IPS-15b (cell line): ENCODE results near the gene PHLPP2.

Source experiments
- H3K27me3 ChIP-seq: one replicate; pipeline ENCODE4 v1.6.1; 2013; ENCODE audit warnings: low read length; ENCODE audit not compliant: control insufficient read depth, insufficient read depth
- H3K36me3 ChIP-seq: one replicate; pipeline ENCODE4 v1.6.1; 2013; ENCODE audit warnings: low read length; ENCODE audit not compliant: control insufficient read depth, insufficient read depth
- H3K4me1 ChIP-seq: one replicate; pipeline ENCODE4 v1.6.1; 2013; ENCODE audit warnings: mild to moderate bottlenecking, low read length; ENCODE audit not compliant: control insufficient read depth, insufficient read depth
- H3K4me3 ChIP-seq: one replicate; pipeline ENCODE4 v1.5.1; 2013; ENCODE audit warnings: low read depth, low read length
- H3K9ac ChIP-seq: one replicate; pipeline ENCODE4 v1.6.1; 2013; ENCODE audit warnings: low read depth, mild to moderate bottlenecking, low read length
- H3K9me3 ChIP-seq: one replicate; pipeline ENCODE4 v1.6.1; 2013; ENCODE audit warnings: mild to moderate bottlenecking, low read length; ENCODE audit not compliant: control insufficient read depth, insufficient read depth

Gene PHLPP2

DNA sequence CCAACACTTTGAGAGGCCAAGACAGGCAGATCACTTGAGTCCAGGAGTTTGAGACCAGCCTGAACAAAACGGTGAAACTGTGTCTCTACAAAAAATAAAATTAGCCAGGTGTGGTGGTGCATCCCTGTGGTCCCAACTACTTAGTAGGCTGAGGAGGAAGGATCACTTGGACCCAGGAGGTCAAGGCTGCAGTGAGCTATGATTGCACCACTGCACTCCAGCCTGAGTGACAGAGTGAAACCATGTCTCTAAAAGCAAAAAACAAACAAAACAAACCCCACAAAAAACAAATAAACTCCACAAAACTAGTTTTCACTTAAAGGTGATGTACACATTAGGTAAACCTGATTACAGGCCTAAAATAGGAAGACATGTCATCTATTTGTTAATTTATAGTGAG, 58.2 kb downstream of the PHLPP2 start:
- Histone ChIP-seq H3K36me3 (peaks cover 2% of the 10 kb centered on the region), H3K9ac (no peak overlapping the region)

GRCh38 chr16:71659471-71659870, 65.0 kb downstream of the PHLPP2 start:
- H3K4me3 ChIP-seq = no peak overlapping the region
- H3K36me3 ChIP-seq = peaks cover 13% of the 10 kb centered on the region
- no peaks in the 10 kb centered on the region for H3K4me1 ChIP-seq
- no peaks in the 10 kb centered on the region for H3K9me3 ChIP-seq
- H3K27me3 ChIP-seq = no peaks in the 10 kb centered on the region
- no peak overlapping the region for H3K9ac ChIP-seq

More for the DNA sequence above, 58.2 kb downstream of the PHLPP2 start:
- no peaks in the 10 kb centered on the region for H3K27me3 ChIP-seq
- no peak overlapping the region for H3K4me3 ChIP-seq
- no peaks in the 10 kb centered on the region for H3K9me3 ChIP-seq
- no peaks in the 10 kb centered on the region for H3K4me1 ChIP-seq

DNA sequence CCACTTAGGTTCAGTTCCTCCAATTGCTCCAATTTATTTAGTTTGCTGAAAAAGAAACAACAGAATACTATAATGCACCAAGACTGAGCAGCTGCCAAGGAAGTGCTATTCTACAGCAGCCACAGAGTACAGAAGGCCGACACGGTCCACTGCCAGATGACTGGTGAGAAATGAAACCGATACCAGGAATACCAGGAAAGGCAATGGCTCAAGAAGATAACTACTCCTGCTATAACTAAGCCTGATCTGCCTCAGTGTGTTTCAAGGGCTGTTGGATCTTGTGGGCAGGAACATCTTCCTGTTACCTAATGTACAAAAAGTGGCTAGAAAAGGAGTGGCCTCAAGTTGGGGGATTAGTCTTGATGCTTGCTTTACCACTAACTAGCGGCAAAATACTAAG, 65.7 kb downstream of the PHLPP2 start:
- Histone ChIP-seq H3K9ac (no peak overlapping the region), H3K36me3 (peaks cover 13% of the 10 kb centered on the region), H3K4me3 (no peak overlapping the region), H3K27me3 (no peaks in the 10 kb centered on the region), H3K9me3 (no peaks in the 10 kb centered on the region), H3K4me1 (no peaks in the 10 kb centered on the region)

DNA sequence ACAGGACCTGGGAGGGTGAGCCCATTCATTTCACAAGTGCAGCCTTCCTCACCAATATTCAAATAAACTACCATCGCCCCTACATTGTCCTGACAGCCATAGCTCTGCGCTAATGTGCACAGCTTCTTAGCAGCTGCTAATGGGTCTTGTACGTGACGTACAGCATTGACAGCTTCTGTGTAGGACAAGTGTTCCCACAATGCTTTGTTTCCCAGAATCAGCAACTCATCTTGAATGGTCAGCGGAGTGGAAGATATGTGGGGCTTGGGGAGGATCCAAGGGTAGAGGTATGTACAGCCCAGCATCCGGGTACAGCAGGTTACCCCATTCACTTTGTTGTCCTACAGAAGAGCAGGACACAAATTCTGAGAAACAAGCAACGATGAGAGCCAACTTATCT, 74.8 kb downstream of the PHLPP2 start:
- H3K27me3 ChIP-seq = no peaks in the 10 kb centered on the region
- H3K4me1 ChIP-seq = no peaks in the 10 kb centered on the region
- H3K9me3 ChIP-seq = no peaks in the 10 kb centered on the region
- peaks cover 12% of the 10 kb centered on the region for H3K36me3 ChIP-seq
- H3K4me3 ChIP-seq = no peak overlapping the region
- no peak overlapping the region for H3K9ac ChIP-seq

DNA sequence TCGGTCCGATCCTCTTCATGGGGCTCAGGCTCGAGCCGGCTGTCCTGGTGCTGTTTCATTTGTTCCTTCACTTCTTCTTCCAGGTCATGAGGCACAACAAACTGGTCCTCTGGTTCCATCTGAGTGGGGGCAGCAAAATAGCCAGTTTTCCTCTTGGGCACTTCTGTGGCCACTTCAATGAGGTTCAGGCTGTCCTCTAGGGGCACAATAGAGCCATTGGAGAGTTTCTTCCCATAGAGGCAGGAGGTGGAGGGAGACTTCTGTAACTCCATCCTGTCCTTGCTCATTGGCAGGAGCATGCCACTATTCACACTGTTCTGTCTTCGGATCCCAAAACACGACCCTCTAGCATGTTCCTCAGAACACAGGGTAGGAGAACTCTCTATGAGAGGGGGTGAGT, 75.6 kb downstream of the PHLPP2 start:
- no peak overlapping the region for H3K4me3 ChIP-seq
- H3K4me1 ChIP-seq = no peaks in the 10 kb centered on the region
- H3K36me3 ChIP-seq = peaks cover 12% of the 10 kb centered on the region
- no peak overlapping the region for H3K9ac ChIP-seq
- no peaks in the 10 kb centered on the region for H3K9me3 ChIP-seq
- no peaks in the 10 kb centered on the region for H3K27me3 ChIP-seq

- H3K4me1 ChIP-seq = no peaks in the 10 kb centered on the region
- peaks cover 12% of the 10 kb centered on the region for H3K36me3 ChIP-seq
- no peaks in the 10 kb centered on the region for H3K27me3 ChIP-seq
- H3K9me3 ChIP-seq = no peaks in the 10 kb centered on the region
- H3K4me3 ChIP-seq = no peak overlapping the region
- no peak overlapping the region for H3K9ac ChIP-seq
Observed at GRCh38 chr16:71648162-71648561, 76.3 kb downstream of the PHLPP2 start.

DNA sequence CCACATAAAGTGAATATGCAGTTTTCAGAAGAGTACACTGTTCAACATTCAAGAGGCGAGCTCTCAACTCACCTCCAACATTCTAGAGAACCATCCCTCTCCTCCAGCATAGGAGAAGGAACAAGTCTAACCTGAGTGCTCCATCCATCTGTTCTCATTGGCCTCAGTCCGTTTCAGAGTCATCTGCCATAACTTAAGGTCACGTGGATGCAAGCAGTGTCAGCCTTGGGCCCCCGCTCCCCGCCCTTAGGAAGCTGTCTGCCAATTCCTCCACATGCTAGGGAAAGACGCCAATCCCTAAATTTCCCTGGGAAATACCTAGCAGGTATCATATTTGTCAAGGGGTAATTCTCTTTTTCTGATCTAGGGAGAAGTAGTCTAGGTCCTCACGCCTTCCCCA, 77.1 kb downstream of the PHLPP2 start:
- no peak overlapping the region for H3K4me3 ChIP-seq
- H3K36me3 ChIP-seq = peaks cover 12% of the 10 kb centered on the region
- H3K27me3 ChIP-seq = no peaks in the 10 kb centered on the region
- no peaks in the 10 kb centered on the region for H3K4me1 ChIP-seq
- H3K9ac ChIP-seq = no peak overlapping the region
- H3K9me3 ChIP-seq = no peaks in the 10 kb centered on the region

DNA sequence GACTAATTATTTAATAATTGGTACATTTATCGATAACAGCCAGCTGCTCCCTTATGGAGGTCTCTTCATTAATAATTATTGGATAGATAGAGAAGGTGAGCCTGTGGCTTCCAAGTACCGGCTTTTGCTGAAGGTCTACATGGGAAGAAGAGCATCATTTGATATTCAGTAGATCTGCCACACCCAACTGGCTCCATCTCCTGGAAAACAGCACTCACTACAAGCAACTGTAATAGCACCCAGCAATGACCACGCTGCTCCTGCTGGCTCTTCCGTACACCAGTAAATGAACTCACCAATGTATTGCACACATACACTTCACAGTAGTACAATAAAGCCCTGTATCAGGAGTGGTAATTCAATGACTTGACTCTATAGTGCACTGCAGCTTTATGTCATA, 79.1 kb downstream of the PHLPP2 start:
- Histone ChIP-seq H3K9ac (no peak overlapping the region), H3K27me3 (no peaks in the 10 kb centered on the region), H3K36me3 (peaks cover 12% of the 10 kb centered on the region), H3K4me1 (no peaks in the 10 kb centered on the region), H3K9me3 (no peaks in the 10 kb centered on the region), H3K4me3 (no peak overlapping the region)

GRCh38 chr16:71637398-71637797, 87.1 kb downstream of the PHLPP2 start:
- H3K9ac ChIP-seq = no peak overlapping the region

DNA sequence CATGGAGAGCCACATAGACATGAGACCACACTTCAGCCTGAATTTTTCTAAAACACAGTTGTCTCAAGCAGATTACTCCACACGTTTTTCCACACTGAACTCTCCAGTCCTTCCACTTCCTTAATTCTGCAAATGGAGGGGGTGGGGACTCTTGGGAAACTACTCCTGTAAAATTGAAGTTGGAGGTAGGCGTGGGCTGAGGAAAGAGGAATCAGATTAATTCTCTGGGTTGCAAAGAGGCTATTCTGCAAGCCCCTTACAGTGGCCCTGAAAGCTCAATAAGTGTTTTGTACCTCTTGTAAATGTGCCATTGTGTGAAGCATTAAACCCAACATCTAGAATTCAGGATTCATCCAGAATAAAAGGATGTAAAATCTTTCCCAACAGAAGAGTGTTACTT, 88.9 kb downstream of the PHLPP2 start:
- no peaks in the 10 kb centered on the region for H3K9me3 ChIP-seq
- no peak overlapping the region for H3K9ac ChIP-seq
- H3K4me3 ChIP-seq = no peak overlapping the region
- no peaks in the 10 kb centered on the region for H3K27me3 ChIP-seq
- peaks cover 10% of the 10 kb centered on the region for H3K4me1 ChIP-seq
- H3K36me3 ChIP-seq = no peaks in the 10 kb centered on the region

More at GRCh38 chr16:71637398-71637797, 87.1 kb downstream of the PHLPP2 start:
- Histone ChIP-seq H3K27me3 (no peaks in the 10 kb centered on the region), H3K4me1 (peaks cover 10% of the 10 kb centered on the region), H3K4me3 (no peak overlapping the region), H3K36me3 (no peaks in the 10 kb centered on the region), H3K9me3 (no peaks in the 10 kb centered on the region)

DNA sequence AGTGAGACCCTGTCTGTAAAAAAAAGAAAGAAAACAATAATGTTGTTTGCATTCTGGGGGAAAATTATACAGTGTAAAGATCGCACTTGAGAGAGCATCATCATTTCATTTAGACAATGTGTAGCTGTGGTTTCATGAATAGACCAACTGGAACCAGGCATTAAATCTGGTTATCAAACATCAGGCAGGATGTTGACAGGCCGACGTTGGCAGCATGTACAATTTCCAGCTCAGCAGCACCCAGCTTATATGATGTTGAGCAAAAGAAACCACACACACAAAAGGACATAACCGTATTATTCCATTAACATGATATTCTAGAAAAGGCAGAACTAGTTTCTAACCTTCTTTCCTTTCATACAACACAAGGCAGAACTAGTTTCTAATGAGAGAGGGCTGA, 92.7 kb downstream of the PHLPP2 start:
- Histone ChIP-seq H3K4me1 (peaks cover 6% of the 10 kb centered on the region), H3K27me3 (no peaks in the 10 kb centered on the region), H3K9me3 (no peaks in the 10 kb centered on the region), H3K36me3 (peaks cover 4% of the 10 kb centered on the region), H3K4me3 (no peak overlapping the region), H3K9ac (no peak overlapping the region)

DNA sequence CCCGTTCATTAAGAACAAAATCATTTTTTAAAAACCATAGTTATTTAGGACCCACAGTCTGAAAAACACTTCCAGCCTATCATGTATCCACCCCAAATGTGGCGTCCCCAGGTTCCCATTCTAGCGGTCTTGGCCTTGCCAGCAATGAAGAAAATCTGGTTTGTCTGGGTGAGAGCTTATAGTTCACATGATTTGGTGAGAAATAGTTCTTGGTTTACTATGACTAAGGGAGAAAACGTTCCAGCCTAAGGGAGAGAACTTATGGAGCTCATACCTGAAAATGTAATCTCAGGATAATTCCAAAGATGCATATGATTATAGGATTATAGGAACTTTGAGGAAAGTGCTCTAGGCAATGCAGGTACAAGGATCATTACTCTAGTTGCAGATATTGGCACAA, 93.7 kb downstream of the PHLPP2 start:
- no peak overlapping the region for H3K4me3 ChIP-seq
- no peaks in the 10 kb centered on the region for H3K9me3 ChIP-seq
- H3K27me3 ChIP-seq = no peaks in the 10 kb centered on the region
- peaks cover 4% of the 10 kb centered on the region for H3K36me3 ChIP-seq
- H3K4me1 ChIP-seq = peaks cover 5% of the 10 kb centered on the region
- no peak overlapping the region for H3K9ac ChIP-seq
